Stimulated activated CD8-positive, alpha-beta memory T cell treated with anti-CD3 and anti-CD28 coated beads, Interleukin-4, amount 100 ng/mL, for 1 hour (primary cell): ENCODE results near the gene MTA2.
A peak's percentile ranks its signal among the peaks of the same experiment; 100 is the strongest.

Source experiments
- DNase-seq, 2 donors: peaks; one replicate each; pipeline ENCODE4 v3.0.0-alpha.2; 2020; ENCODE audit warnings: low read depth in 2 of 2, low spot score in 1 of 2

The MTA2 gene

GRCh38 chr11:62612366-62613290 lies 11.0 kb upstream of the MTA2 start, which contains the start of the genes EML3 and ROM1:
Gene EML3 (minus strand): TSS chr11:62612775. CDS start chr11:62612457, 318 bp downstream.
Gene ROM1 (plus strand): TSS chr11:62613257. CDS start chr11:62613282, 25 bp downstream.
- peak; percentile 76 to 77 for DNase-seq

- DNase-seq, result no peak
These were observed 10.2 kb upstream of the MTA2 start for GRCh38 chr11:62611705-62612365.

DNA sequence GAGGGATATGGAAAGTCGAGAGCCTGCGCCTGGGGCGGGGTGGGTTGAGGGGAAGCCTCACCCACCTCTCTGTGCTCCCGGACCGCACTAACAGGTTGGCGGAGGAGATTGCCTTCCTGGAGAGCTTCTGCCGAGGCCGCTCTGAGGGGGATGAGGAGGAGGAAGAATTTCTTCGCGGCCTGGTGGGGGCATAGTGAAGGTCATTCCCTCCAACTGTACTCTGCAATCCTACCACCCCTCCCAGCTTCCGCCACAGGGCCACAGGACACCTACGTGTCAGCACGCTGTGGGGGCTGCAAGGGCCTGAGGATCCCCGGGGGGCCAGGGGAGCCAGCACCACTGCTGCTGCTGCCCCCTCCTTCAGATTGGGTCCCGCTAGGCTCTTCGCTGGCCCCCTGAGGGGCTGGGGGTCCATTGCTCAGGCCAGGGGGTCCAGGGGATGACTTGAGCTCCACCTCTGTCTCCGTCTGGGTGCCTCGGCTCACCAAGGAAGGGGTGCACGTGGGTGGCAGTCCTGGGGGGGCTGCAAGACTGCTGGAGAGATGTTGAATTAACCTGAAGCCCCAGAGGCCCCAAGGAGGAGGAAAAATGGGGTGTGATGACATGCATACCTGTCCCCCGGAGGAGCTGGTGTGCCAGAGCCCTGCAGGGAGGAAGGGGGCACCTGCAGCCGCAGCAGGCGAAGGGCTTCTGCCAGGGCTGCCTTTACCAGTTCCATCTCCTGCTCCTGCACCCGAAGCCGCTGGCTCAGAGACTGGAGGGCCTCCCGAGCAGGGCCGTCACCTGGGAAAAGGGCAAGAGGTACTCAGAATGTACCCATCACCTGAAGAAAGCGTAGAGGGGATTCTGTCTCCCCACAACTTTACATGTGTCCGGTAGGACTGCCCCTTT lies 9.4 kb upstream of the MTA2 start:
- no peak for DNase-seq

DNA sequence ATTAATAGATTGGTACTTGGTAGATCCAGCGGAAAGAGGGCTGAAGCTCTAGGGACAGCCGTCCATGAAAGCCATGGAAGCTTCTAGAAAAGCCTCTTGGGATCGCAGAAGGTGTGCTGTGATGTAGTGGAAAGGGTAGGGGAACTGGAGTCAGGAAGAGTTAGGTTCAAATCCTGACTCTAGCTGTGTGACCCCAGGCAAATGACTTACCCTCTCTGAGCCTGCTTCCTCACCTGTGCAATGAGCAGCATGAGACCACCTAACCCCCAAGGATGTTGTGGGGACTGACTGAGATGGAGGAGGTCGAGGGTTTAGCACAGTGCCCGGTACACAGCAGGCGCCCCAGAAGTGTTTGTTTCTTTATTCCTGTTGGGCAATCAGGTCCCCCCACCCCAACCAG lies 8.7 kb upstream of the MTA2 start:
- no peak for DNase-seq

DNA sequence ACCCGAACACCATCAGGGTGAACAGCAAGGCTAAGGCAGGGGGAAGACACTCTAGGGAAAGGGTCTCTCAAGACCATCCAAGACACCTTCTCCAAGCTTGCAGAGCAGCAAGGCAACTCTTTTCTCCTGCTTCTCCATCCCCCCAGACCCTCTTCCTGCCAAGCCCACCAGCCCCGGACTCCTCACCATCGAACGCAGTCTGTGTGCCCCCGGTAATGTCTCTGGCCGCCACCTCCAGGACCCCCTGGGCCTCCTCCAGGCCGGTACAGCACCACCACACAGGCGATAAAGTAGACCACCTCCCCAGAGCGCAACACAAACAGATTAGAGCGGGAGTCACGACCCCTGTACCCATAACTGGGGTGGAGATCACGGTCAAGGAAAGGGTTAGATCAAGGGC lies 7.1 kb upstream of the MTA2 start:
- no peak for DNase-seq

DNA sequence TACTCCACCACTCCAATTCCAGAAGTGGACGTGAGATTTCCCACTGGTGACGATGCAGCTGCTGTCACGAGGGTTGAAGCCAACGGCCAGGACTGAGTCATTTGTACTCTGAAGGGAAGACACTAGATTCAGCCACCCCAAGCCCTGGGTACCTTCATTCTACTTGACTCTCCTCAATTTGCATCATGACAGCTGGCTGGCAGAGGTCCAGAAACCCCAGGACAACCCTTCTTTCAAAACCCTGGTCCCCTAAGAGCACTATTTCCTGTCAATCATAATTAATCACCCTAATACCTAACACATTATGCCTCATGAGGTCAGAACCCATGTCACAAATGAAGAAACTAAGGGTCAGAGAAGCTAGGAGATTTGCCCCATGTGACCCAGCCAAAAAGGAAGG lies 6.0 kb upstream of the MTA2 start:
- no peak for DNase-seq

DNA sequence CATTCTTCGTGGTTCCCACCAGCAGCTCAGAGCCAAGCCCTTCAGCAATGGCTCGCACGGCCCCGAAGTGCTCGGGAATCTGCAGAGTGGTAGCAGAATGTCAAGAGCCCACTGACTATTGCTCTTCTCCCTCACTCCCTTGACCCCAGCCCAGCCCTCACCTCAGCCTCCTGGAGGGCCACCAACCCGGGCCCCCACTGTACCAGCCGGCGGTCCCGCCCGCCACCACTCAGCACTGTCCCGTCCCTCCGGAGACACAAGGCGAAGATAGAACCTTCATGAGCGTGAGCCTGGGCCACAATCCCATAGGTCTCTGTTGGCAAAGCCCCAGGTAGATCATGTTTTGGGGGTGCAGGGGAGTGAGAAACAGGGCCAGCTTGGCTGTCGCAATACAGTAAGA lies 4.2 kb upstream of the MTA2 start:
- DNase-seq, result no peak

- no peak for DNase-seq
These were observed 3.8 kb upstream of the MTA2 start for GRCh38 chr11:62605467-62605866.

DNA sequence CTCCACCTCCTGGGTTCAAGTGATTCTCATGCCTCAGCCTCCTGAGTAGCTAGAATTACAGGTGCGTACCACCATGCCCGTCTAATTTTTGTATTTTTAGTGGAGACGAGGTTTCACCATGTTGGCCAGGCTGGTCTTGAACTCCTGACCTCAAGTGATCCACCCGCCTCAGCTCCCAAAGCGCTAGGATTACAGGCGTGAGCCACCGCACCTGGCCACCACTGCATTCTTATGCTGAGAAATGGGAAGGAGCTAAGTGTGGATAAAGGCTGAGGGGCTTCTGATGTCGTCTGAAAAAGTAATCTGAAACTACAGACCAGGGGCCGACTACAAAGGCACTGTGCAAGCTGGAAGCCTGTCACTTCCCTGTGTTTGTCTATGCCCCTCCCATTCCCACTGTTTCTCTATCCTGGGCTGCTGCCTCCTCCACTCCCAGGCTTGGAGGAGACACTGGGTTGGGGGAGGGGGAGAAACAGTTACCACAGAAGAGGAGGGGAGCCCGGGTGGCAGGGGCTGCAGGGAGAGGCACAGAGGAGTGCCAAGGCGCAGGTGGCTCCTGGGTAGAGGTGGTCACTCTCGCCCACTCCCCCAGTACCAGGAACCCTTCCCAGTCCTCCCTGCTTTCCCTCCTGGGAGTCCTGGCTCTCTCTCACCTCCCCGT lies 2.9 kb upstream of the MTA2 start:
- no peak for DNase-seq

GRCh38 chr11:62603776-62604299 lies 2.2 kb upstream of the MTA2 start:
- DNase-seq, result no peak

DNA sequence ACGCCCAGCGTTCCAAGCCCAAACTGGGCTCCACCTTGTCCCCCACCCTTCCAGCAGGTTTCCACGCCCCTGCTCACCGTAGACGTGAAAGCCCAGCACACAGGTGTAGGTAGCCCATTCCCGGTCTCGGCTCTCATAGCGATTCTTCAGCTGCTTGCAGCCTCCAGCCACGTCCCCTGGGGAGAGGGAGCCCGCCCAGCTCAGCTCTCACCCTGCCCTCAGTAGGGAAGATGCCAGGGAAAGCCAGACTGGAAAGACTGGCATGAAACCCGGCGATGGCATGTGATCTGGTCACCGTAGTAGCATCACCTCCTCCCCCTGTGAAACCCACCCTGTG lies 1.4 kb upstream of the MTA2 start:
- no peak for DNase-seq

DNA sequence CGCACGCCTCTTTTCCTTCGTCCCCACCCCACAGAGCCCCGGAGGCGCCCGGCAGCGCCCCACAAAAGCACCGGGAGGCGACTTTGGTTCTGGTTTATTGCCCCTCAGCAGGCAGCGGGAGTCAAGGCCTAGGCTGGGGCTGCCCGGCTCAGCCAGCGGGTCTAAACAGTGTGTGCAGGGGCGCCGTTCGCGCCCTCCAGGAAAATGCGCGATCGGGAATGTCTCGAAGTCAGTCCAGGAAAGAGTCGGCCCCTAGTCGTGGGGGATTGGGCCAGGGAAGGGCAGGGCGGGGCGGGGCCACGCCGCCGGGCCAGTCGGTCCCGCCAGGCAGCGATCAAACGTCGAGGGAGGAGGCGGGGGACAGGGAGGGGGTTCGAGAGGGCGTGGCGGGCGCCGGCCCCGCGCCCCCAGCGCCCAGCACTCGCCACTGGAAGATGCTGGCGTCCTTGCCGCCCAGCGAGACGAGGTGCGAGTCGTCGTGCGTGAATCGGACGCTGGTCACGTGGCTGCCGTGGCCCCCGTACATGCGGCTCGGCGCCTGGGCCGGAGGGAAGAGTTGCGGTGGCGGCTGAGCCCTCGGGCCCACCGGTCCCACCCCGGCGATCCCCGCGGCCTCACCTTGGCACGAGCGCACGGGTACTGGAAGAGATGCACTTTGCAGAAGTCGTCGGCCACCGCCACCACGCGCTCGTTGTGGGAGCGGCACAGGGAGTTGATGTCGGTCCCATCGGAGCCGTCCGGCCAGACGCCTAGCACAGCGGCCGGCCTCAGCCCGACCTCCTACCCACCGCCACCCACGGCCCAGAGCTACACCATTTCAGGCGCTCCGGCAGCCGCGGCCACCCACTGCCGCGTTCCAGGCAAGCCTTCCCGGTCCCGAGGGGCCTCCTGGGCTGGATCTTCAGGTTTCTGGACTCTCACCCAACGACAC lies 741 bp upstream of the MTA2 start:
- DNase-seq, result no peak

DNA sequence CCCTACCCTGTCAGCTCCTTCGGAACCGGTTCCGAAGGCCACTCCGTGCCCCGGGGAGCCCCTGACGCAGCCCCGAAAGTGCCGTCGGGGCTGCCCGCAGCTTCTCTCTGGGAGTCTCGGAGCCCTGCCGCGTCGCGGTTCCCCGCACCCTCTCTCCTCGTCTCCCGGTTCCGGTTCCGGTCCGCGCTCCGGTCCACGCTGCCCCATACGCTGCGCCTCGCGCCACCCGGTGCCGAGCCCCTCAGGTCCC lies 618 bp downstream of the MTA2 start:
- DNase-seq, result no peak

GRCh38 chr11:62600367-62601121 lies 1.1 kb downstream of the MTA2 start:
- DNase-seq, result no peak

GRCh38 chr11:62599901-62600300 lies 1.8 kb downstream of the MTA2 start:
- DNase-seq, result no peak

GRCh38 chr11:62599069-62599696 lies 2.5 kb downstream of the MTA2 start:
- peak; percentile 84 to 89 for DNase-seq

DNA sequence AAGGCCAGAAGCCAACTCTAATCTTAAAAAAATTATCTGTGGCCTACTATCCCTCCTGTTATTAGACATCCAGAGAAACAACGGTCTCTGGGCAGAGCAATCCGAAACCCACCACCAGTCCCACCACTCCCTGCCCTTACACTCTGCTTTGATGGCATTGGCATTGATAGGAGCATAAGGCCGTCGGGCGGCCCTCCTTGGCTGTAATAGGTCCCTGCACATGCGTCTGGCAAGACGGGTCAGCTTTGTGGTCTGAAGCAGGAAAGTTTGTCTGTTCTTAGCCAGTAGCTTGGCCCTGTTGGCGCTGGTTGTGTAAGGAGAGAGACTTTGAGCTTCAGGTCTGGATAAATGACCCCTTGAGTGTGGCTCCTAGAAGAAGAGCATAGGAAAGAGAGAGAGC lies 6.5 kb downstream of the MTA2 start:
- no peak for DNase-seq

DNA sequence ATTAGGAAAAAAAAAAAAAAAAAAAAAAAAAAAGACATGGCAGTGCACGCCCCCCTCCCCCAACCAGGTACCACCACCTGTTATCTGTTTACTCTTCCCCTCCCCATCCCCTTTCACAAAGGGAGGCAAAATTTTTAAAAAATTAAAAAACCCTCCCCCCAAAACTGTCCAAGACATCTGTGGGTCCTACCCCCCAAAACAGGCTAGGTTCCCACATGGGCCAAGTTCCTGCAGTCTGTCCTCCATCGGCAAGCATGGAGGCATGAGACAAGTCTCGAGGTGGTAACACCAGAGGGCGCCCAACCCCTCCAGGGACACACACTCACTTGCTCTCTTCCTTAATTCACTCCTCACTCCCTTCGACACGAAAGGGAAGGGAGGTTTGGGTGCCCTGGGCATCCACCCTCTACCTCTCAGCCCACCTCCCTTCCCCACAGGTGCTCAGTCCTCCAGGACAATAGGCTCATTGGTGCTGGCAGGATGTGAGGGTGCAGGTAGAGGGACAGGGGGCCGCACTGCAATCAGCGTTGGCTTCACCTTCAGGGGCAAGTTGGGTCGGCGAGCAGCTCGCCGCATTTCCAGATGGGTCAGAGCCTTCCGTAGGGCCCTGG lies 8.1 kb downstream of the MTA2 start:
- peak in 1 of 2 donors; percentile 65 for DNase-seq
